WI38 (cell line): ENCODE results near the gene RPL32.

Source experiments
- H3K4me3 ChIP-seq: 2 replicates; pipeline ENCODE4 v1.5.1; 2011; ENCODE audit warnings: low read depth, mild to moderate bottlenecking, control low read depth, low read length
- TF ChIP-seq, protein P1 (sequence below): IDR thresholded peaks from 2 replicates; pipeline ENCODE4 v1.5.1; 2012; ENCODE audit warnings: low read depth, mild to moderate bottlenecking, control low read depth, low read length

The RPL32 gene

DNA sequence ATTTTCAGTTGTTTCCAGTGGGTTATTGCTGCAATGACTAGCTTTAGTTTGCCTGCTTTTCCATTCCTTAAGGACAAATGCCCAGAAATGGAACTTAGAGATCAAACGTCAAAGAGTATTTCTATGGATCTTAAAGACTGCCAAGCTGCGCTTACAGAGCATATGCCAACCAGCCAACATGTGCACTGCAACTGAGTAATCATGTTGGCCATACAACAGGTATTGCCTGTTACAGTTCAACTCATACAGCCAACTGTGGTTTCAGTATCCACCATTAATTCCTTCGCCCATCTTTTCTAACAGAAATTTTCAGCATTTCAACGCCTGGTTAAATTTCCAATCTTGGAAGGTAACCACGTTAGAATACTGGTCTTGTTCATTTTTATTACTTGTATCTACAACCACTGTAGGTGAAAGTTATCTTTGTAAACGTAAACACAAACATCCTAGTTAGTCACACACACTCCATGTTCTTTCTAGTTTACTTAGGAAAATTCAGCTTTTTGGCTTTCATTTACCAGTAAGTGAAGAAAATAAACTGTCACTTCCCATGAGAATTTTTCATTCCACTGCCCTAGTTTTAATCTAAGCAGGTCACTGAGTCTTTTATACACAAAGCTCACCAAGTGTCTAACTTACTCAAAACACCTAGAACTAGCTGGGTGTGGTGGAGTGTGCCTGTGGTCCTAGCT is 3.9 kb downstream of the RPL32 start:
- TF ChIP-seq, protein P1, sequence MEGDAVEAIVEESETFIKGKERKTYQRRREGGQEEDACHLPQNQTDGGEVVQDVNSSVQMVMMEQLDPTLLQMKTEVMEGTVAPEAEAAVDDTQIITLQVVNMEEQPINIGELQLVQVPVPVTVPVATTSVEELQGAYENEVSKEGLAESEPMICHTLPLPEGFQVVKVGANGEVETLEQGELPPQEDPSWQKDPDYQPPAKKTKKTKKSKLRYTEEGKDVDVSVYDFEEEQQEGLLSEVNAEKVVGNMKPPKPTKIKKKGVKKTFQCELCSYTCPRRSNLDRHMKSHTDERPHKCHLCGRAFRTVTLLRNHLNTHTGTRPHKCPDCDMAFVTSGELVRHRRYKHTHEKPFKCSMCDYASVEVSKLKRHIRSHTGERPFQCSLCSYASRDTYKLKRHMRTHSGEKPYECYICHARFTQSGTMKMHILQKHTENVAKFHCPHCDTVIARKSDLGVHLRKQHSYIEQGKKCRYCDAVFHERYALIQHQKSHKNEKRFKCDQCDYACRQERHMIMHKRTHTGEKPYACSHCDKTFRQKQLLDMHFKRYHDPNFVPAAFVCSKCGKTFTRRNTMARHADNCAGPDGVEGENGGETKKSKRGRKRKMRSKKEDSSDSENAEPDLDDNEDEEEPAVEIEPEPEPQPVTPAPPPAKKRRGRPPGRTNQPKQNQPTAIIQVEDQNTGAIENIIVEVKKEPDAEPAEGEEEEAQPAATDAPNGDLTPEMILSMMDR: no peak
- H3K4me3 ChIP-seq: no peak overlapping the region

DNA sequence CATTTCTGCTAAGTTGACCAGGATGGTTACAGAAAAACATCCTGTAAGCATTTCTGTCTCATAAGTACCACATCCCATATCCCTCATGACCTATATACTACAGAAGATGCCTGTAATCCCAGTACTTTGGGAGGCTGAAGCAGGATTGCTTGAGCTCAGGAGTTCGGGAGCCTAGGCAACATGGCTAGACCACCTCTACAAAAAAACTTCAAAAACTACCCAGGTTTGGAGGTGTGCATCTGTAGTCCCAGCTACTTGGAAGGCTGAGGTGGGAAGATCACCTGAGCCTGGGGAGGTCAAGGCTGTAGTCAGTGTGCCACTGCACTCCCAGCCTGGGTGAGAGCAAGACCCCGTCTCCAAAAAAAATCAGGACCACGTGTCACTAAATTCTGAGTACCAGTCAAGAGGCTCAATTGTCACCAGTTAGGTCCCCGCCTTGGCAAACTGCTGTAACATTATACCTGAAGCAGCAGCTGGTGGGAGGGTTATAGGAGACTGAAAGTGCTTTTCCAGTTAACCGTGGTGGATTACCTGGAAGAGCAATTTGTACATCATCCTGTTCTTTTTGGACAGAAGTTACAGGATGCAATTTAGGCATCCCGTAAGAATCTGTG is 6.2 kb downstream of the RPL32 start:
- no peak overlapping the region for H3K4me3 ChIP-seq
- TF ChIP-seq, protein P1: no peak

DNA sequence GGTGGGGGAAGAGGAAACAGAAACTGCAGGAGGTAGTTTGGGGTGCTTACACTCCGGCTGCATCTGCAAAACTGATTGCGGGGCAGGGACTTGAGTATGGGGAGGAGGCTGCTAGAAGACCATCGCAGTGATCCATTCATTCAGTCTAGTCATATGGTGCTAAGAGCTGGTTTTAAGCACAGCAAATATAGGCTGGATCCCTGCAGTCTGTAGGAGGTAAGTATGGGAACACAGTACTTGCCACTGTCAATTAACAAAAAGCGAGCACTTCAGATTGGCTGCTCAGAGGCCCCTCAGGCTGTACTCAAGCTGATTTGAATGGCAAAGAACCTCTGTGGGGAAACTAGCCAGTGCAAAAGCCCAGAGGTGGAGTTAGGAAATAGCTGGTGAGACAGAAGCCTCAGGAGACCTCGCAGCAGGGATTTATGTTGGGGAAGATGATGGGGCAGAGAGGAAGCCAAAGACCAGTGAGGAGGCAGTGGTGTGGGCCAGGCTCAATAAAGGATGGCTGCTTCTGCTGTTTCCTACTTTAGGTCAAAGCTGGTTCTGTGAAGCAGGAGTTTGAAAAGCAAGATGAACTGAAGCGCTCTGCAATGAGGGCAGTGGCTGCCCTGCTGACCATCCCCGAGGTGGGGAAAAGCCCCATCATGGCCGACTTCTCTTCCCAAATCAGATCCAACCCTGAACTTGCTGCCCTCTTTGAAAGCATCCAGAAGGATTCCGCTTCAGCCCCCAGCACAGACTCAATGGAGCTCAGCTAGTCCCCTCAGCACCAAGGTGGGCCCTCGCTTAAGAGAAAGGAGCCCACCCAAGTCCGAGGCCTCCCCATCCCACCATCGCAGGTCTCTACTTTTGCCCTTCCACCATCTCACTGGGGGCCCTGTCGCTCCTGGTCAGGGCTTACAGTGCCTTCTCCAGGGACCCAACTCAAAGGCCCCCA is 7.9 kb downstream of the RPL32 start:
- TF ChIP-seq, protein P1: no peak
- H3K4me3 ChIP-seq: no peak overlapping the region

GRCh38 chr3:12832350-12833221 is 8.8 kb downstream of the RPL32 start:
- TF ChIP-seq, protein P1: no peak
- H3K4me3 ChIP-seq: no peak overlapping the region

- no peak overlapping the region for H3K4me3 ChIP-seq
- TF ChIP-seq, protein P1: no peak
These were observed 10.0 kb downstream of the RPL32 start for GRCh38 chr3:12831301-12831866.

DNA sequence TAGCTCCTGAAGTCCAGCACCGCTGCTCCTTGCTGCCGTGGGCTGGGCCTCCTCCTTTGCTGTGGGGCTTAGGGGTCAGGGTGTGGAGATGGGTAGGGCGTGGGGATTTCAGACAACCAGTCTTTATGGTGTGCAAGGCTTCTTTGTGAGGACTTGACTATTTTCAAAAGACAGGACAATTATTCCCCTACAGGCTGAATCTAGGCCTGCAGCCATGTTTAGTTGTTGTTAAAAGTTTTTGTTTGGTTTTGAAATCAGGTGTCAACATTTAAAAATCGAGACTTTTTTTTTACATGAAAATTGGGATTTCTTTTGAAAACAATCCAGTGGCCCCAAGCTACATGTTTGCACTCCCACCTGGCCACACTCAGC is 10.6 kb downstream of the RPL32 start:
- no peak overlapping the region for H3K4me3 ChIP-seq
- TF ChIP-seq, protein P1: no peak
